Astrocyte of the cerebellum (primary cell): Measurements from ENCODE around the gene SLAIN2.

Source experiments
- DNase-seq: peaks from one replicate; pipeline ENCODE4 v3.0.0-alpha.2; 2011; ENCODE audit warnings: low read depth
- H3K4me3 ChIP-seq: 2 replicates; pipeline ENCODE4 v1.5.1; 2011; ENCODE audit warnings: mild to moderate bottlenecking, low read depth, low read length, moderate library complexity
- in situ Hi-C: cut with HindIII; loops from 2 replicates; pipeline ENCODE4 v1.10.0; 2017; ENCODE audit warnings: low sequenced_read_pairs
- TF ChIP-seq, protein P1 (sequence below): IDR thresholded peaks from 2 replicates; pipeline ENCODE4 v1.5.1; 2012; ENCODE audit warnings: low read length, low read depth, moderate library complexity, mild to moderate bottlenecking; ENCODE audit errors: missing control alignments

Gene SLAIN2

DNA sequence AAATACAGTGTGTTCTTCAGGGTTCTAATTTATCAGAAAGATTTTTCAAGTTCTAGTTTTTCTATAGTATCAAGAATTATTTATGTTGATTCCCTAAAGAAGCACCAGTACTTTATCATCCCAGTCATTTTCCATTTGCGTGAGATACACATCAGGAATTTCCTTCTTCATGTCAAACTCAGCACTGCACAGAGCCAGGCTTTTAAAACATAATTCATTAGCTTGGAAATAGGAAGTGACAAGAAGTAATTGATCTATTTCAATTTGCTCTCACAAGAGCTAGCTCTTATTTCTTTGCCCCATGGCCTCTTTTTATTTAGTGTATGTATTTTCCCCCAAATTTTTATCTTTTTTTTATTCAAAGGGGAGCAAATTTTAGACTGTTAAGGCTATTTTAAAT lies 128.8 kb downstream of the SLAIN2 start:
- TF ChIP-seq, protein P1, sequence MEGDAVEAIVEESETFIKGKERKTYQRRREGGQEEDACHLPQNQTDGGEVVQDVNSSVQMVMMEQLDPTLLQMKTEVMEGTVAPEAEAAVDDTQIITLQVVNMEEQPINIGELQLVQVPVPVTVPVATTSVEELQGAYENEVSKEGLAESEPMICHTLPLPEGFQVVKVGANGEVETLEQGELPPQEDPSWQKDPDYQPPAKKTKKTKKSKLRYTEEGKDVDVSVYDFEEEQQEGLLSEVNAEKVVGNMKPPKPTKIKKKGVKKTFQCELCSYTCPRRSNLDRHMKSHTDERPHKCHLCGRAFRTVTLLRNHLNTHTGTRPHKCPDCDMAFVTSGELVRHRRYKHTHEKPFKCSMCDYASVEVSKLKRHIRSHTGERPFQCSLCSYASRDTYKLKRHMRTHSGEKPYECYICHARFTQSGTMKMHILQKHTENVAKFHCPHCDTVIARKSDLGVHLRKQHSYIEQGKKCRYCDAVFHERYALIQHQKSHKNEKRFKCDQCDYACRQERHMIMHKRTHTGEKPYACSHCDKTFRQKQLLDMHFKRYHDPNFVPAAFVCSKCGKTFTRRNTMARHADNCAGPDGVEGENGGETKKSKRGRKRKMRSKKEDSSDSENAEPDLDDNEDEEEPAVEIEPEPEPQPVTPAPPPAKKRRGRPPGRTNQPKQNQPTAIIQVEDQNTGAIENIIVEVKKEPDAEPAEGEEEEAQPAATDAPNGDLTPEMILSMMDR = no peak

GRCh38 chr4:48470570-48470969 lies 129.2 kb downstream of the SLAIN2 start:
- in situ Hi-C loops = no loop called here
- no peak overlapping the region for H3K4me3 ChIP-seq
- TF ChIP-seq, protein P1 = no peak
- no peak for DNase-seq

More for the DNA sequence above, 128.8 kb downstream of the SLAIN2 start:
- no peak for DNase-seq
- no peak overlapping the region for H3K4me3 ChIP-seq
- in situ Hi-C loops = no loop called here

- in situ Hi-C loops = no loop called here
Observed at GRCh38 chr4:48472794-48473193, 131.5 kb downstream of the SLAIN2 start.

GRCh38 chr4:48475770-48476169 lies 134.4 kb downstream of the SLAIN2 start:
- no peak for DNase-seq
- in situ Hi-C loops = no loop called here
- TF ChIP-seq, protein P1 = no peak
- no peak overlapping the region for H3K4me3 ChIP-seq

More at GRCh38 chr4:48472794-48473193, 131.5 kb downstream of the SLAIN2 start:
- DNase-seq = no peak
- TF ChIP-seq, protein P1 = no peak
- no peak overlapping the region for H3K4me3 ChIP-seq
